HEK293 (cell line): ENCODE measurements around the gene CDHR4.

Experiments used
- CTCF ChIA-PET: fragments of 350-600 bp; formaldehyde crosslinking; extraction: SDS; loops from one replicate; lab custom pipeline; 2021; ENCODE audit warnings: antibody characterized with exemption; lab: Yijun Ruan, JAX
- POLR2A ChIA-PET: fragments of 300-600 bp; formaldehyde crosslinking; extraction: SDS; loops from one replicate; lab custom pipeline; 2020; ENCODE audit warnings: antibody characterized with exemption, inconsistent platforms; lab: Yijun Ruan, JAX
- H3K27ac ChIP-seq: fragments of 200-500 bp; sonication (Bioruptor generic); 2 replicates; pipeline ENCODE4 v1.5.1; 2014; ENCODE audit warnings: low read depth, low read length, control low read depth, inconsistent platforms; ENCODE audit errors: extremely low read depth
- H3K36me3 ChIP-seq, 2 experiments: fragments of 200-500 bp in 1 of 2; sonication (Bioruptor generic) in 1 of 2; 1 replicate in 1 of 2; 2 replicates in 1 of 2; pipeline ENCODE4 v1.5.1; 2014 to 2017; ENCODE audit warnings: inconsistent platforms in 2 of 2, low read length in 2 of 2; ENCODE audit not compliant: control insufficient read depth in 2 of 2, insufficient read depth in 1 of 2
- H3K4me1 ChIP-seq: fragments of 200-500 bp; sonication (Bioruptor generic); 2 replicates; pipeline ENCODE4 v1.5.1; 2014; ENCODE audit warnings: mild to moderate bottlenecking, low read length, inconsistent platforms; ENCODE audit not compliant: control insufficient read depth, insufficient read depth
- H3K4me3 ChIP-seq: 2 replicates; pipeline ENCODE4 v1.5.1; 2011; ENCODE audit warnings: low read depth, mild to moderate bottlenecking, control low read depth, low read length, moderate library complexity
- H3K9me3 ChIP-seq: fragments of 200-500 bp; sonication (Bioruptor generic); 2 replicates; pipeline ENCODE4 v1.5.1; 2014; ENCODE audit warnings: low read depth, low read length, inconsistent platforms; ENCODE audit not compliant: control insufficient read depth, insufficient read depth
- GLIS1 ChIP-seq: fragments of 450-650 bp; formaldehyde crosslinking; IDR thresholded peaks from 2 replicates; pipeline ENCODE4 v1.5.1; 2016; ENCODE audit warnings: missing biosample characterization, missing genetic modification characterization
- HOXC10 ChIP-seq: sonication (generic); formaldehyde crosslinking; IDR thresholded peaks from 2 replicates; pipeline ENCODE4 v1.8.1; 2023; ENCODE audit warnings: mild to moderate bottlenecking, missing genetic modification reagents
- HOXD13 ChIP-seq: sonication (generic); formaldehyde crosslinking; IDR thresholded peaks from 2 replicates; pipeline ENCODE4 v1.8.0; 2022; ENCODE audit warnings: missing genetic modification reagents, borderline replicate concordance
- KLF8 ChIP-seq: fragments of 450-650 bp; formaldehyde crosslinking; IDR thresholded peaks from 2 replicates; pipeline ENCODE4 v1.5.1; 2016; ENCODE audit warnings: missing biosample characterization, missing genetic modification characterization
- SP2 ChIP-seq: fragments of 450-650 bp; formaldehyde crosslinking; IDR thresholded peaks from 2 replicates; pipeline ENCODE4 v1.5.1; 2016; ENCODE audit warnings: missing biosample characterization, missing genetic modification characterization
- SP3 ChIP-seq: fragments of 450-650 bp; formaldehyde crosslinking; IDR thresholded peaks from 2 replicates; pipeline ENCODE4 v1.5.1; 2016; ENCODE audit warnings: missing biosample characterization, missing genetic modification characterization
- SP7 ChIP-seq: fragments of 450-650 bp; formaldehyde crosslinking; IDR thresholded peaks from 2 replicates; pipeline ENCODE4 v1.5.1; 2016; ENCODE audit warnings: missing biosample characterization, missing genetic modification characterization
- TRIM28 ChIP-seq: IDR thresholded peaks from 2 replicates; pipeline ENCODE4 v1.6.1; 2011; ENCODE audit warnings: low read length, control low read depth, borderline replicate concordance
- ZBTB20 ChIP-seq: fragments of 450-650 bp; formaldehyde crosslinking; IDR thresholded peaks from 2 replicates; pipeline ENCODE4 v1.5.1; 2016; ENCODE audit warnings: missing biosample characterization, missing genetic modification characterization
- ZFP3 ChIP-seq: fragments of 450-650 bp; formaldehyde crosslinking; IDR thresholded peaks from 2 replicates; pipeline ENCODE4 v1.5.1; 2016; ENCODE audit warnings: low read depth, missing biosample characterization, missing genetic modification characterization
- ZNF140 ChIP-seq: fragments of 450-650 bp; formaldehyde crosslinking; IDR thresholded peaks from 2 replicates; pipeline ENCODE4 v1.5.1; 2016; ENCODE audit warnings: missing biosample characterization, missing genetic modification characterization
- ZNF2 ChIP-seq: fragments of 450-650 bp; formaldehyde crosslinking; IDR thresholded peaks from 2 replicates; pipeline ENCODE4 v1.5.1; 2016; ENCODE audit warnings: missing biosample characterization, missing genetic modification characterization
- ZNF335 ChIP-seq: fragments of 450-650 bp; formaldehyde crosslinking; conservative IDR thresholded peaks from 2 replicates; pipeline ENCODE4 v1.5.1; 2016; ENCODE audit warnings: missing biosample characterization, missing genetic modification characterization
- ZNF341 ChIP-seq: fragments of 450-650 bp; formaldehyde crosslinking; IDR thresholded peaks from 2 replicates; pipeline ENCODE4; 2016; ENCODE audit warnings: low read depth, missing biosample characterization, missing genetic modification characterization
- ZNF404 ChIP-seq: fragments of 450-650 bp; formaldehyde crosslinking; IDR thresholded peaks from 2 replicates; pipeline ENCODE4 v1.5.1; 2017; ENCODE audit warnings: missing biosample characterization, missing genetic modification characterization
- ZNF548 ChIP-seq: fragments of 450-650 bp; formaldehyde crosslinking; IDR thresholded peaks from 2 replicates; pipeline ENCODE4 v1.5.1; 2016; ENCODE audit warnings: missing biosample characterization, missing genetic modification characterization
- ZNF555 ChIP-seq: fragments of 450-650 bp; formaldehyde crosslinking; conservative IDR thresholded peaks from 2 replicates; pipeline ENCODE4 v1.5.1; 2017; ENCODE audit warnings: missing biosample characterization, mild to moderate bottlenecking, missing genetic modification characterization, inconsistent platforms
- ZNF596 ChIP-seq: fragments of 450-650 bp; IDR thresholded peaks from 2 replicates; pipeline ENCODE4 v1.5.0; 2018; ENCODE audit warnings: missing biosample characterization, mild to moderate bottlenecking, missing genetic modification characterization, moderate library complexity
- ZNF600 ChIP-seq: fragments of 450-650 bp; formaldehyde crosslinking; IDR thresholded peaks from 2 replicates; pipeline ENCODE4 v1.5.1; 2016; ENCODE audit warnings: missing biosample characterization, missing genetic modification characterization
- ZNF610 ChIP-seq: fragments of 450-650 bp; formaldehyde crosslinking; IDR thresholded peaks from 2 replicates; pipeline ENCODE4 v1.5.1; 2016; ENCODE audit warnings: missing biosample characterization, missing genetic modification characterization, borderline replicate concordance
- ZNF623 ChIP-seq: fragments of 450-650 bp; formaldehyde crosslinking; IDR thresholded peaks from 2 replicates; pipeline ENCODE4 v1.5.1; 2016; ENCODE audit warnings: missing biosample characterization, missing genetic modification characterization
- ZNF677 ChIP-seq: fragments of 450-650 bp; IDR thresholded peaks from 2 replicates; pipeline ENCODE4 v1.5.0; 2018; ENCODE audit warnings: missing biosample characterization, mild to moderate bottlenecking, missing genetic modification characterization, moderate library complexity
- ZNF707 ChIP-seq: fragments of 450-650 bp; formaldehyde crosslinking; IDR thresholded peaks from 2 replicates; pipeline ENCODE4 v1.5.1; 2016; ENCODE audit warnings: missing biosample characterization, missing genetic modification characterization
- ZNF747 ChIP-seq: fragments of 450-650 bp; formaldehyde crosslinking; IDR thresholded peaks from 2 replicates; pipeline ENCODE4 v1.5.1; 2016; ENCODE audit warnings: missing biosample characterization, missing genetic modification characterization
- ZNF837 ChIP-seq: fragments of 450-650 bp; formaldehyde crosslinking; IDR thresholded peaks from 2 replicates; pipeline ENCODE4 v1.5.1; 2016; ENCODE audit warnings: missing biosample characterization, missing genetic modification characterization
- ZSCAN23 ChIP-seq: fragments of 450-650 bp; formaldehyde crosslinking; IDR thresholded peaks from 2 replicates; pipeline ENCODE4 v1.5.1; 2016; ENCODE audit warnings: missing biosample characterization, missing genetic modification characterization
- ZXDB ChIP-seq: fragments of 450-650 bp; formaldehyde crosslinking; IDR thresholded peaks from 2 replicates; pipeline ENCODE4 v1.5.1; 2016; ENCODE audit warnings: missing biosample characterization, missing genetic modification characterization
- TF ChIP-seq, protein P1 (sequence below): fragments of 450-650 bp; IDR thresholded peaks from 2 replicates; pipeline ENCODE4 v1.5.1; 2018; ENCODE audit warnings: missing biosample characterization, missing genetic modification characterization
- TF ChIP-seq, protein P2 (sequence below): fragments of 450-650 bp; formaldehyde crosslinking; IDR thresholded peaks from 2 replicates; pipeline ENCODE4 v1.5.1; 2017; ENCODE audit warnings: missing biosample characterization, missing genetic modification characterization
- TF ChIP-seq, protein P3 (sequence below): fragments of 450-650 bp; formaldehyde crosslinking; IDR thresholded peaks from 2 replicates; pipeline ENCODE4 v1.5.1; 2016; ENCODE audit warnings: missing biosample characterization, missing genetic modification characterization

Gene CDHR4

DNA sequence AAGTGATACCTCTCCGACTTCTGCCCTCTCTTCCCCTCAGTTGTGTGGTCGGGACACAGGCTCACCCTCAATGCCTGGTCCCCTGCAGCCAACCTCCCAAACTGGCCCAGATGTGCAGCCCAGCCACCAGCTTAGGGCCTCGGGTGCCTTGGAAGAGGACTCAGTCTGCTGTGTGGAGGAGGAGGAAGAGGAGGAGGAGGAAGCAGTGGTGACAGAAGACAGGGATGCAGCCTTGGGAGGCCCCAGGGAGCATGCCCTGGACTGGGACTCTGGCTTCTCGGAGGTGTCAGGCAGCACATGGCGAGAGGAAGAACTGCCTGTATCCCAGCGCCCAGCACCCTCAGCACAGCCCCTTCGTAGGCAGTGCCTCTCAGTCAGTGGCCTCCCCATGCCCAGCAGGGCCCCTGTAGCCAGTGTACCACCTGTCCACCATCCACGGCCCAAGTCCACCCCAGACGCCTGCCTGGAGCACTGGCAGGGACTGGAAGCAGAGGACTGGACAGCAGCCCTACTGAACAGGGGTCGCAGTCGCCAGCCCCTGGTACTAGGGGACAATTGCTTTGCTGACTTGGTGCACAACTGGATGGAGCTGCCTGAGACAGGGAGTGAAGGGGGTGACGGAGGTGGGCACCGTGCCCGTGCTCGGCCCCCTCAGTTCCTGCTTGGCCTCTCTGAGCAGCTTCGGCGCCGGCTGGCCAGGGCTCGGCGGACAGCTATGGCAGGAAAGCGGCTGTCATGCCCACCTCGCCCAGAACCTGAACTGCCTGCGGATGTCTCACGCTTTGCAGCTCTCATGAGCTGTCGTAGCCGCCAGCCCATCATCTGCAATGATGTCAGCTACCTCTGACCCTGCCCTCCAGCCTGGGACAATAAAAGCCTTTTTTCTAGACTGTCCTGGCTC is 4.7 kb upstream of the CDHR4 start:
- CTCF ChIA-PET: interaction anchor here (0.6 to 2.7 kb wide), 4 partner anchors 35 to 249 kb away, joined by 3 to 10 read pairs (median 6); no protein-coding TSS in a partner anchor
- no peaks in the 10 kb centered on the region for H3K4me1 ChIP-seq
- TF ChIP-seq ZNF555 (tag by site-specific recombination) (no peak), HOXD13 (CRISPR knock-in tag) (no peak), SP7 (tag by site-specific recombination) (no peak), HOXC10 (no peak), ZNF837 (tag by site-specific recombination) (no peak), ZBTB20 (0 out of 2 replicates have a peak, but pooled peaks have one; percentile 1), ZNF747 (tag by site-specific recombination) (no peak), ZNF404 (tag by site-specific recombination) (no peak), ZNF623 (tag by site-specific recombination) (no peak), ZNF140 (tag by site-specific recombination) (no peak), ZNF707 (no peak), SP3 (tag by site-specific recombination) (no peak)
- TF ChIP-seq, protein P1, sequence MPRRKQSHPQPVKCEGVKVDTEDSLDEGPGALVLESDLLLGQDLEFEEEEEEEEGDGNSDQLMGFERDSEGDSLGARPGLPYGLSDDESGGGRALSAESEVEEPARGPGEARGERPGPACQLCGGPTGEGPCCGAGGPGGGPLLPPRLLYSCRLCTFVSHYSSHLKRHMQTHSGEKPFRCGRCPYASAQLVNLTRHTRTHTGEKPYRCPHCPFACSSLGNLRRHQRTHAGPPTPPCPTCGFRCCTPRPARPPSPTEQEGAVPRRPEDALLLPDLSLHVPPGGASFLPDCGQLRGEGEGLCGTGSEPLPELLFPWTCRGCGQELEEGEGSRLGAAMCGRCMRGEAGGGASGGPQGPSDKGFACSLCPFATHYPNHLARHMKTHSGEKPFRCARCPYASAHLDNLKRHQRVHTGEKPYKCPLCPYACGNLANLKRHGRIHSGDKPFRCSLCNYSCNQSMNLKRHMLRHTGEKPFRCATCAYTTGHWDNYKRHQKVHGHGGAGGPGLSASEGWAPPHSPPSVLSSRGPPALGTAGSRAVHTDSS (tag by site-specific recombination): peak; percentile 49
- TF ChIP-seq, protein P2, sequence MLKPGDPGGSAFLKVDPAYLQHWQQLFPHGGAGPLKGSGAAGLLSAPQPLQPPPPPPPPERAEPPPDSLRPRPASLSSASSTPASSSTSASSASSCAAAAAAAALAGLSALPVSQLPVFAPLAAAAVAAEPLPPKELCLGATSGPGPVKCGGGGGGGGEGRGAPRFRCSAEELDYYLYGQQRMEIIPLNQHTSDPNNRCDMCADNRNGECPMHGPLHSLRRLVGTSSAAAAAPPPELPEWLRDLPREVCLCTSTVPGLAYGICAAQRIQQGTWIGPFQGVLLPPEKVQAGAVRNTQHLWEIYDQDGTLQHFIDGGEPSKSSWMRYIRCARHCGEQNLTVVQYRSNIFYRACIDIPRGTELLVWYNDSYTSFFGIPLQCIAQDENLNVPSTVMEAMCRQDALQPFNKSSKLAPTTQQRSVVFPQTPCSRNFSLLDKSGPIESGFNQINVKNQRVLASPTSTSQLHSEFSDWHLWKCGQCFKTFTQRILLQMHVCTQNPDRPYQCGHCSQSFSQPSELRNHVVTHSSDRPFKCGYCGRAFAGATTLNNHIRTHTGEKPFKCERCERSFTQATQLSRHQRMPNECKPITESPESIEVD (tag by site-specific recombination): no peak
- H3K36me3 ChIP-seq: no peaks in the 10 kb centered on the region
- POLR2A ChIA-PET: interaction anchor here (0.6 to 1.1 kb wide), 3 partner anchors 18 to 63 kb away, joined by 3 to 5 read pairs (median 3); partner anchors contain the start of gene IP6K1
- no peaks in the 10 kb centered on the region for H3K9me3 ChIP-seq
- H3K4me3 ChIP-seq: no peak overlapping the region
- H3K27ac ChIP-seq: no peak overlapping the region

DNA sequence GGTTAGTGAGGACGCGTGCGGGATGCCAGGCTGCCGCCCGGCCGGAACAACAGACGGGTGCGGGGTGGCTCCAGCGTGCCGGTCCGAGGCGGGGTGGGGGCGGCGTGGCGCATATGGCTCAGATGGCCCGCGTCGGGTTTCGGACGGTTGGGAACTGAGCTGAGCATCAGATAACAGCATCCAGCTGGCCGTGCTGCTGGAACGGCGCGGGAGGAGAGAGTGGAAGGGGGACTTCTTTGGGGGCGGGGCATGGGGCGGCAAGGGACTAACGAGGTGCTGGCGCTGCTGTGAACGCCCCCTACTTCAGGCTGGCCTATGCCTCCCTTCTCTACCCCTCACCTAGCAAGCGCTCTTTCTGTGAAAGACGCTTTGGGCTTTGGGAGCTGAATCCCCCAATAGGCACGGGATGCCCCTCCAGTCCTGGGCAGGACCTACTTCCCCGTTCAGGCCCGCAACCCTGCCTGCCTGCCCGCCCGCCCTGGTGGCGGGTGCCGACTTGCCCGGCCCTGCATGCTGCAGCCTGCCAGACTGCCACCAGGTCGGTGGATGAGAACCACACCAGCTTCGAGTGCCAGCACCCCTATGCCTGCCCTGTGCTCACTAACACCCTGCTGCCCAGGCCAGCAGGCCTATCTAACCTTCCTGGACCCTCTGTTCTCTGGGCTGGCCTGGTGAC is 3.9 kb upstream of the CDHR4 start:
- CTCF ChIA-PET: interaction anchor here (0.6 to 3.1 kb wide), 12 partner anchors 14 to 264 kb away, joined by 3 to 29 read pairs (median 4); partner anchors contain the start of gene IP6K1
- Histone ChIP-seq H3K27ac (no peak overlapping the region), H3K4me1 (no peaks in the 10 kb centered on the region), H3K36me3 (no peaks in the 10 kb centered on the region), H3K9me3 (no peaks in the 10 kb centered on the region), H3K4me3 (peak overlapping the region; percentile 84)
- POLR2A ChIA-PET: interaction anchor here (0.6 to 1.9 kb wide), 5 partner anchors 17 to 105 kb away, joined by 3 to 6 read pairs (median 3); partner anchors contain the start of gene IP6K1
- TF ChIP-seq ZSCAN23 (no peak), ZXDB (tag by site-specific recombination) (no peak), ZNF610 (tag by site-specific recombination) (no peak), ZNF837 (tag by site-specific recombination) (no peak), GLIS1 (tag by site-specific recombination) (no peak), ZNF677 (tag by site-specific recombination) (no peak), SP2 (tag by site-specific recombination) (peak; percentile 46), ZBTB20 (peak; percentile 13; the same call in 1 of the 2 replicates), ZFP3 (tag by site-specific recombination) (no peak), ZNF2 (no peak), ZNF600 (tag by site-specific recombination) (peak; percentile 49), TRIM28 (no peak), ZNF548 (tag by site-specific recombination) (no peak), ZNF341 (tag by site-specific recombination) (peak; percentile 86), ZNF596 (tag by site-specific recombination) (no peak), KLF8 (tag by site-specific recombination) (no peak), ZNF335 (peak; percentile 86)
- TF ChIP-seq, protein P3, sequence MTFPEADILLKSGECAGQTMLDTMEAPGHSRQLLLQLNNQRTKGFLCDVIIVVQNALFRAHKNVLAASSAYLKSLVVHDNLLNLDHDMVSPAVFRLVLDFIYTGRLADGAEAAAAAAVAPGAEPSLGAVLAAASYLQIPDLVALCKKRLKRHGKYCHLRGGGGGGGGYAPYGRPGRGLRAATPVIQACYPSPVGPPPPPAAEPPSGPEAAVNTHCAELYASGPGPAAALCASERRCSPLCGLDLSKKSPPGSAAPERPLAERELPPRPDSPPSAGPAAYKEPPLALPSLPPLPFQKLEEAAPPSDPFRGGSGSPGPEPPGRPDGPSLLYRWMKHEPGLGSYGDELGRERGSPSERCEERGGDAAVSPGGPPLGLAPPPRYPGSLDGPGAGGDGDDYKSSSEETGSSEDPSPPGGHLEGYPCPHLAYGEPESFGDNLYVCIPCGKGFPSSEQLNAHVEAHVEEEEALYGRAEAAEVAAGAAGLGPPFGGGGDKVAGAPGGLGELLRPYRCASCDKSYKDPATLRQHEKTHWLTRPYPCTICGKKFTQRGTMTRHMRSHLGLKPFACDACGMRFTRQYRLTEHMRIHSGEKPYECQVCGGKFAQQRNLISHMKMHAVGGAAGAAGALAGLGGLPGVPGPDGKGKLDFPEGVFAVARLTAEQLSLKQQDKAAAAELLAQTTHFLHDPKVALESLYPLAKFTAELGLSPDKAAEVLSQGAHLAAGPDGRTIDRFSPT (tag by site-specific recombination): 0 out of 2 replicates have a peak, but pooled peaks have one; percentile 30
